ENCODE data around the gene GLUD1.
A peak's percentile ranks its signal among the peaks of the same experiment; 100 is the strongest.
"Not testable (repeated sequence)": the region's sequence is repeated elsewhere in the genome, so short reads cannot be mapped to it uniquely, and the experiment has no call there.

GLUD1 gene

DNA sequence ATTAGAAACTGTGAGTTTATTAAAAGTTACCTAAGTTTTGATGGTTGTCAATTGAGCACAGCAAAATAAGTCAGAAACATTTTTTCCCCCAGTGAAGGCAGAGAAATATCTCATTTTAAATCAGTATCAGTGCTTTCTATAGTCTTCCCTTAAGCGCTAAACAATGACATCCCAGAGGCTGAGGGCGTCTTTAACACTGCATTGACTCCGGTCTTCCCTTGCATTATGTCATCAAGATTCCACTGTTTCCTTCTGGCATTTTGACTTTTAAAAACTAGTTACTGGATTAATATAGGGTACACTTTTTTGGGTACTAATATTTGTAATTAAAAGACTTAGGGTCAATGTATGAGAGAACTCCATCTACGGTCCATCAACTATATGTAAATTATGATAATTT is 3.9 kb downstream of the GLUD1 start:
- Histone ChIP-seq H3K4me3 (no peak overlapping the region), H3K27ac (no peak overlapping the region)
- TF ChIP-seq, protein P1, sequence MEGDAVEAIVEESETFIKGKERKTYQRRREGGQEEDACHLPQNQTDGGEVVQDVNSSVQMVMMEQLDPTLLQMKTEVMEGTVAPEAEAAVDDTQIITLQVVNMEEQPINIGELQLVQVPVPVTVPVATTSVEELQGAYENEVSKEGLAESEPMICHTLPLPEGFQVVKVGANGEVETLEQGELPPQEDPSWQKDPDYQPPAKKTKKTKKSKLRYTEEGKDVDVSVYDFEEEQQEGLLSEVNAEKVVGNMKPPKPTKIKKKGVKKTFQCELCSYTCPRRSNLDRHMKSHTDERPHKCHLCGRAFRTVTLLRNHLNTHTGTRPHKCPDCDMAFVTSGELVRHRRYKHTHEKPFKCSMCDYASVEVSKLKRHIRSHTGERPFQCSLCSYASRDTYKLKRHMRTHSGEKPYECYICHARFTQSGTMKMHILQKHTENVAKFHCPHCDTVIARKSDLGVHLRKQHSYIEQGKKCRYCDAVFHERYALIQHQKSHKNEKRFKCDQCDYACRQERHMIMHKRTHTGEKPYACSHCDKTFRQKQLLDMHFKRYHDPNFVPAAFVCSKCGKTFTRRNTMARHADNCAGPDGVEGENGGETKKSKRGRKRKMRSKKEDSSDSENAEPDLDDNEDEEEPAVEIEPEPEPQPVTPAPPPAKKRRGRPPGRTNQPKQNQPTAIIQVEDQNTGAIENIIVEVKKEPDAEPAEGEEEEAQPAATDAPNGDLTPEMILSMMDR (IDR thresholded peaks at IDR 0.05): no peak
- no peak for DNase-seq (ENCODE audit: low spot score)

DNA sequence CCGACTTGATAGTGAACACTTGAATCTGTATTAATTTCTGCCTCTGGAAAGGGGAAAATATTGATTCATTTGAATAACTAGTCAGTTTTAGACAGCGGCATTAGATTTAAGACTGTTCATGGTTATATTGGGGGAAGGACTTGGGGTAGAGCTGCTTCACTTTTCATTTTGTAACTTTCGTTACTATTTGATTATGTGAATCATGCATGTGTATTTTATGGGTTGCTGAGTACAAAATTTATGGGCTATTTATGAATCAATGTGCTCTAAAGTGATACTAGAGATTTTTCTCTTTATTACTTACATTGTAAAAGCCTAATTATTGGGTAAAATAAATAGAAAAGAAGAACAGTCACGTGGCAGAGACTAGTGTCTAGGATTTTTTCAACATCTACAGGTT is 4.9 kb downstream of the GLUD1 start:
- H3K4me3 ChIP-seq: no peak overlapping the region
- no peak overlapping the region for H3K27ac ChIP-seq
- DNase-seq (ENCODE audit: low spot score): no peak
- TF ChIP-seq, protein P1 (IDR thresholded peaks at IDR 0.05): no peak

DNA sequence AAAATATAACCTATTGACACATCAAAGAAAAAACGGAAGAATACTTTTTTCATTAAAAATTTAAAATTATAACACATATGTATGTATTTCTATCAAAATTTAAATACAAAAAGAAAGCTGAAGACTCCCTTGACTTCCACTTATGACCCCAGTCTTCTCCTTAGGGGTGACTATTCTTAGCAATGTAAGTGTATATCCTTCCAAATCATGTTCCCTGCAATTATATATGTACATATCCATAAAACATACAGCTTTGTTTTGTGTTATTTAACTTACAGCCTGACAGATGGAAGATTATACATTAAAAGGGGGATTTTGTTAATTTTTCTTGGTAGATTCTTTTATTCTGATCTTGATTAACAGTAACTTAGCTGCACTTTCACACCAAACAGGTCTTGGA is 9.1 kb downstream of the GLUD1 start:
- H3K27ac ChIP-seq: no peak overlapping the region
- no peak overlapping the region for H3K4me3 ChIP-seq
- DNase-seq (ENCODE audit: low spot score): no peak
- TF ChIP-seq, protein P1 (IDR thresholded peaks at IDR 0.05): no peak

DNA sequence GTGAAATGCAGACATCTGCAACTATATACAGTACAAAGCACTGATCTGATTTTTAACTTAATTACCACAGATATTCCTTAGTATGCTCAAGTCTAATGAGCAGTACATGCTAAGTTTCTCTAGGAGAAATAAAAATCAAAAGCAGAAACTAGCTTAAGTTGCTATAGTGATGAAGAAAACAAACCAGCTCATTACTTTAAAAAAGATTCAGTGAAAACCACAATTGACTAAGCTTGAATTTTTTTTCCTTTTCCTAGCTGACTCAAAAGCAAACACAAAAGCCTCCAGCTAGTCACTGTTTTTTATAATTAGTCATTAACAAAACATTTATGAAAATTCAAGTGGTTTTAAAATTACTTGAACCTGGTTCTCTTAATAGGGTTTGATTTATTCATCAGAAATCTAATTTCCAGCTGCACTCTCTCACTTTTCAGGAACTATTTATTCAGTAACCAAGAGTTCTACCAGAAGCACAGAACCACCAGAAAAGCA is 10.3 kb downstream of the GLUD1 start:
- peak overlapping the region; percentile 76 to 82 for H3K27ac ChIP-seq
- peak overlapping the region; percentile 32 for H3K4me3 ChIP-seq
- not testable (repeated sequence) for DNase-seq (ENCODE audit: low spot score)

DNA sequence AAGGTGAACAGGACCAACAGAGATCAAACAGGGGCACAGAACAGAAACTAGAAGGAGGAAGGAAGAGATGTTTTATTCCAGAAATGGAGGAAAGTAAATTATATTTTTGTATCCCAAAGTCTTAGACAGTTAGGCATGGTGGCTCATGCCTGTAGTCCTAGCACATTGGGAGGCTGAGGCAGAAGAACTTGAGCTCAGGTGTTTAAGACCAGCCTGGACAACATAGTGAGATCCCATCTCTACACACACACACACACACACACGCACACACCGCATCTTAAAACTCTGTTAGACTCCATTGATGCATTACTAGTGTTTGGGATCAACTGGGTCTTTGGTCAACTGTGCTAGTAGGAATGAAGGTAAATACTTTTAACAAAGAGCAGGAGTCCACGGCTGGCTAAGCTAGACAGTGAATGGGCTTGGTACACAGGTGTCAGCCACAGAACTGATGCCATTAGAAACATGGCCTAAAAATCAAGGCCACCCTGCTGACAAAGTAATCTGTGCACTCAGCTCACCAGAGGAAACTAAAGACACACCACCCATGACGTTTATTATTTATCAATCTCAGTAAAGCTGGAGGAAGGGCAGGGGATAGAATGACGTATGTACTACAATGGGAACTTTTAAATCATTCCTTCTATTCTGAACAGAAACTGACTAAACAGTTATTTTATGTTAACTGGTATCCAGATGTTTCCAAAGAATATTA is 10.9 kb downstream of the GLUD1 start:
- not testable (repeated sequence) for DNase-seq (ENCODE audit: low spot score)
- Histone ChIP-seq H3K4me3 (peak overlapping the region; percentile 32), H3K27ac (peak overlapping the region; percentile 29 to 82)

DNA sequence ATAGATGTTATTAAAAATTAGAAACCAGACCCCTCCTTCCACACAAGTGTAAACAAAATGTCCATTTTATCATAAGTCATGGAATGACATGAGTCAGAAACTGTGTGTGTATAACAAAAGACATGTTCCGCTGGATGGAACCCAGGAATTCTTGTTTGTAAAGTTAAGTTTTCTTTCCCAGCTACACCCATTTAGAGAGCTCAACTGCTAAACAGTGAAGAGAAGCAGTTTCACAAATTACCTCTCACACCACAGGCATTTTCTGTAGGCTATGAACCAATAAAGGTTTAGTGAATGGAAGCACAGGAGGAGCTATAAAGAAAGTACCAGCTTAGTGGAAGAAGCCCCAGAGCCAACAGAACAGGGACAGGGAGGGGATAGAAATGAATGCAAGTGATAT is 12.4 kb downstream of the GLUD1 start:
- peak overlapping the region; percentile 50 to 82 for H3K27ac ChIP-seq
- not testable (repeated sequence) for DNase-seq (ENCODE audit: low spot score)

DNA sequence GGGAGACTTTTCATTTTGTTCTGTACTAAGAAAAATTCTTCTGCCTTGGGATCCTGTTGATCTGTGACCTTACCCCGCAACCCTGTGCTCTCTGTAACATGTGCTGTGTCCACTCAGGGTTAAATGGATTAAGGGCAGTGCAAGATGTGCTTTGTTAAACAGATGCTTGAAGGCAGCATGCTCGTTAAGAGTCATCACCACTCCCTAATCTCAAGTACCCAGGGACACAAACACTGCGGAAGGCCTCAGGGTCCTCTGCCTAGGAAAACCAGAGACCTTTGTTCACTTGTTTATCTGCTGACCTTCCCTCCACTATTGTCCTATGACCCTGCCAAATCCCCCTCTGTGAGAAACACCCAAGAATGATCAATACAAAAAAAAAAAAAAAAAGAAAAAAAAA is 13.1 kb downstream of the GLUD1 start:
- not testable (repeated sequence) for DNase-seq (ENCODE audit: low spot score); H3K4me3 ChIP-seq
- peak overlapping the region; percentile 50 to 82 for H3K27ac ChIP-seq

More for the DNA sequence above, 12.4 kb downstream of the GLUD1 start:
- not testable (repeated sequence) for H3K4me3 ChIP-seq

DNA sequence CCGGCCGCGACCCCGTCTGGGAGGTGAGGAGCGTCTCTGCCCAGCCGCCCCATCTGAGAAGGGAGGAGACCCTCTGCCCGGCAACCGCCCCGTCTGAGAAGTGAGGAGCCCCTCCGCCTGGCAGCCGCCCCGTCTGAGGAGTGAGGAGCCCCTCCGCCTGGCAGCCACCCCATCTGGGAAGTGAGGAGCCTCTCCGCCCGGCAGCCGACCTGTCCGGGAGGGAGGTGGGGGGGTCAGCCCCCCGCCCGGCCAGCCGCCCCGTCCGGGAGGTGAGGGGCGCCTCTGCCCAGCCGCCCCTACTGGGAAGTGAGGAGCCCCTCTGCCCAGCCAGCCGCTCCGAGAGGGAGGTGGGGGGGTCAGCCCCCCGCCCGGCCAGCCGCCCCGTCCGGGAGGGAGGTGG is 14.0 kb downstream of the GLUD1 start:
- not testable (repeated sequence) for H3K4me3 ChIP-seq; DNase-seq (ENCODE audit: low spot score)
- peak overlapping the region; percentile 50 to 82 for H3K27ac ChIP-seq

DNA sequence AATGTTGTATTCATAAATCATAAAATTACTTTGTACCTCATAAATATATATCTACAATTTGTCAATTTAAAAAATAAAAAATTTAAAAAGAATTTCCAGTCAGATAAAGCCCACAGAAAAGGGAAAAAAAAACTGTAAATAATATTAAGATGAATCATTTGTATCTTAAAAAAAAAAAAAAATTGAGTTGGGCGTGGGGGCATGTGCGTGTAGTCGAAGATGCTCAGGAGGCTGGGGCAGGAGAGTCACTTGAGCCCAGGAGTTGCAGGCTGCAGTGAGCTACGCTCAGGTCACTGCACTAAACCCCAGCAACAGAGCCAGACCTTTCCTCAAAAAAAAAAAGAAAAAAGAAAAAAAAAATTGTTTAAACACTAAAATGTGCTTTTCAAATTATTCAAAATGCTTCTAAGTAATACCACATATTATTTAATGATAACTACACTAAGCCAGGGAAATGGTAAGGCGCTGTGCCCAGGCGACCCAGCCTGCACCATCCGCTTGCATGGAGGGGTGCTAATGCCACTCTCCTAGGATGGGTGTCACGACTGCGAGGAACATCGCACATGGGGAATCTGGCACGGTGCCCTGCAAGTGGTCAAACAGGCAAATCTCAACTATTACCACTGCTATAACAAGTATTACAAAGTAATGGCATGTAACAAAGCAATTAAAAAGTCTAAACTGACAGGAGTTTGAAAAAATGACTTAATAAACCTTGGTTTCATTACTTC is 15.4 kb downstream of the GLUD1 start:
- peak overlapping the region in 1 of 2 donors; percentile 31 for H3K27ac ChIP-seq
- TF ChIP-seq, protein P1 (IDR thresholded peaks at IDR 0.05): no peak
- DNase-seq (ENCODE audit: low spot score): no peak
- no peak overlapping the region for H3K4me3 ChIP-seq

DNA sequence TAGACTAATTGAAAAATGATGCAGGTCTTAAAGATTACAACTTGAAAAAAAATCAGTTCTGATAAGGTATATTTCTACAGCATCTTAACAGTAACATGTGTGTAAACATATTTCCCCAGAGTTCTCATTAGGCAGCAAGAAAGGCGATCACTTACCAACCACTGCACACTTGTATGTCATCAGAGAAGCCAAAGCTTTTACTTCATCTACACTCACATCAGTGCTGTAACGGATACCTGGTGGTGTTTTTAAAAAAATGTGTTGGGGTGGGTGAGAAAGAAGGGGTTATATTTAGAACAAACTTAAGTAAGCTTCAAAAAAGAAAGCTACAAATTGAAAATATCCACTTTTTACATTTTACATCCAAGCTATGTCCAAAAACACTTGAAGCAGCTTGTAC is 18.2 kb downstream of the GLUD1 start:
- not testable (repeated sequence) for H3K4me3 ChIP-seq; DNase-seq (ENCODE audit: low spot score); H3K27ac ChIP-seq
